A673 (cell line): ENCODE data around the gene PDS5A. TPM values are rescaled to one million over a fixed set of nuclear protein-coding genes. Genes with fewer than 3 reads are reported as not detected.

Experiments
- BruUV-seq: library from RNA; stranded (reverse); fragments of 400-500 nt; replicated peaks from 2 replicates; lab custom pipeline; 2021; lab: Mats Ljungman, UMichigan
- CTCF ChIA-PET: fragments of 300-600 bp; sonication (Branson Sonifier 250); formaldehyde crosslinking; loops from one replicate; lab custom pipeline; 2022; ENCODE audit warnings: antibody characterized with exemption; lab: Charles Lee
- POLR2A ChIA-PET: fragments of 300-600 bp; sonication (Branson Sonifier 250); formaldehyde crosslinking; loops from one replicate; lab custom pipeline; 2022; ENCODE audit warnings: antibody characterized with exemption; ENCODE audit not compliant: low non-redundant PET; lab: Charles Lee
- DNase-seq: peaks from one replicate; pipeline ENCODE4 v3.0.0-alpha.2; 2015; ENCODE audit warnings: low spot score
- H3K27ac ChIP-seq: fragments of 200-600 bp; sonication (generic); 2 replicates; pipeline ENCODE4 v1.5.1; 2016; ENCODE audit warnings: mixed run types, low read depth, mild to moderate bottlenecking, mixed read lengths, antibody characterized with exemption, low read length; ENCODE audit not compliant: poor library complexity, severe bottlenecking
- H3K27me3 ChIP-seq: fragments of 200-600 bp; sonication (generic); replicated peaks from 2 replicates; pipeline ENCODE4 v1.6.1; 2017; ENCODE audit warnings: mixed run types, low read depth, mild to moderate bottlenecking, mixed read lengths, antibody characterized with exemption, low read length; ENCODE audit not compliant: insufficient read depth, poor library complexity
- H3K36me3 ChIP-seq: fragments of 200-600 bp; sonication (generic); 2 replicates; pipeline ENCODE4 v1.6.1; 2016; ENCODE audit warnings: mixed run types, mild to moderate bottlenecking, mixed read lengths, antibody characterized with exemption, low read length; ENCODE audit not compliant: insufficient read depth, poor library complexity, severe bottlenecking
- H3K4me1 ChIP-seq: fragments of 200-600 bp; sonication (generic); 2 replicates; pipeline ENCODE4 v1.6.1; 2017; ENCODE audit warnings: mixed run types, mild to moderate bottlenecking, mixed read lengths, antibody characterized with exemption, low read length; ENCODE audit not compliant: insufficient read depth, poor library complexity, severe bottlenecking
- H3K4me3 ChIP-seq: fragments of 200-600 bp; sonication (generic); 2 replicates; pipeline ENCODE4 v1.5.1; 2016; ENCODE audit warnings: low read depth, mixed run types, mild to moderate bottlenecking, mixed read lengths, low read length; ENCODE audit not compliant: poor library complexity, severe bottlenecking
- H3K9me3 ChIP-seq: fragments of 200-600 bp; sonication (generic); 2 replicates; pipeline ENCODE4 v1.6.1; 2016; ENCODE audit warnings: mixed run types, low read depth, mild to moderate bottlenecking, mixed read lengths, antibody characterized with exemption, low read length; ENCODE audit not compliant: poor library complexity, severe bottlenecking
- CTCF ChIP-seq: fragments of 300-800, 200-600 bp; sonication (generic); conservative IDR thresholded peaks from 2 replicates; pipeline ENCODE4 v1.5.1; 2017; ENCODE audit warnings: low read depth, mild to moderate bottlenecking, antibody characterized with exemption, low read length, moderate library complexity, mixed read lengths
- EZH2 ChIP-seq: fragments of 200-600 bp; sonication (generic); IDR thresholded peaks from 2 replicates; pipeline ENCODE4 v1.6.1; 2017; ENCODE audit warnings: borderline replicate concordance, low read depth, mild to moderate bottlenecking, mixed read lengths, antibody characterized with exemption, low read length; ENCODE audit not compliant: poor library complexity, severe bottlenecking
- intact Hi-C: fragments of 100-400 bp; cut with micrococcal nuclease; formaldehyde crosslinking; loops from one replicate; pipeline ENCODE4 v1.10.0; 2022; ENCODE audit not compliant: unreplicated experiment
- total RNA-seq: library from RNA; stranded (reverse); gene quantifications from 2 replicates; pipeline ENCODE4 v1.2.3, GENCODE V29; 2021

PDS5A gene
- total RNA-seq, 1 experiment from 2014 or later = 104 TPM

GRCh38 chr4:39792529-39792928, 185.2 kb downstream of the PDS5A start:
- CTCF ChIA-PET = no interaction called here
- intact Hi-C loops = no loop called here
- H3K4me1 ChIP-seq = no peaks in the 10 kb centered on the region

GRCh38 chr4:39792128-39792527, 185.6 kb downstream of the PDS5A start:
- H3K4me3 ChIP-seq = no peak overlapping the region
- no peak for TF ChIP-seq CTCF
- TF ChIP-seq EZH2 = no peak
- ChIA-PET CTCF (no interaction called here), POLR2A (no interaction called here)
- no peak for DNase-seq
- no peaks in the 10 kb centered on the region for H3K27me3 ChIP-seq
- H3K36me3 ChIP-seq = no peaks in the 10 kb centered on the region
- no TSS peak for BruUV-seq
- no peak overlapping the region for H3K27ac ChIP-seq
- intact Hi-C loops = no loop called here
- no peaks in the 10 kb centered on the region for H3K4me1 ChIP-seq
- H3K9me3 ChIP-seq = no peaks in the 10 kb centered on the region

More at GRCh38 chr4:39792529-39792928, 185.2 kb downstream of the PDS5A start:
- BruUV-seq = no TSS peak
- Histone ChIP-seq H3K9me3 (no peaks in the 10 kb centered on the region), H3K4me3 (no peak overlapping the region), H3K27me3 (no peaks in the 10 kb centered on the region), H3K27ac (no peak overlapping the region), H3K36me3 (no peaks in the 10 kb centered on the region)
- POLR2A ChIA-PET = no interaction called here
- DNase-seq = no peak
- TF ChIP-seq CTCF (no peak), EZH2 (no peak)

- CTCF ChIA-PET = no interaction called here
- intact Hi-C loops = no loop called here
- POLR2A ChIA-PET = interaction anchor here (0.6 kb wide), 1 partner anchor 28 kb away, joined by 4 read pairs; no protein-coding TSS in a partner anchor
- no peaks in the 10 kb centered on the region for H3K9me3 ChIP-seq
- no peak overlapping the region for H3K4me3 ChIP-seq
- H3K27ac ChIP-seq = no peak overlapping the region
- no peaks in the 10 kb centered on the region for H3K27me3 ChIP-seq
- DNase-seq = no peak
- H3K4me1 ChIP-seq = no peaks in the 10 kb centered on the region
- TF ChIP-seq CTCF (no peak), EZH2 (no peak)
- H3K36me3 ChIP-seq = no peaks in the 10 kb centered on the region
- no TSS peak for BruUV-seq
Measured at GRCh38 chr4:39786838-39787237, 190.9 kb downstream of the PDS5A start.
